GM12864 (cell line): Measurements from ENCODE around the gene LRFN4.

ENCODE experiments used
- DNase-seq: peaks from one replicate; pipeline ENCODE4 v3.0.0-alpha.2; 2011; ENCODE audit warnings: low read depth
- H3K4me3 ChIP-seq: 2 replicates; pipeline ENCODE4 v1.5.1; 2011; ENCODE audit warnings: mild to moderate bottlenecking, low read depth, low read length, control low read depth
- TF ChIP-seq, protein P1 (sequence below): IDR thresholded peaks from 2 replicates; pipeline ENCODE4 v1.5.1; 2011; ENCODE audit warnings: low read depth, mild to moderate bottlenecking, moderate library complexity, low read length, control low read depth, inconsistent platforms; ENCODE audit errors: missing control alignments

LRFN4 gene

DNA sequence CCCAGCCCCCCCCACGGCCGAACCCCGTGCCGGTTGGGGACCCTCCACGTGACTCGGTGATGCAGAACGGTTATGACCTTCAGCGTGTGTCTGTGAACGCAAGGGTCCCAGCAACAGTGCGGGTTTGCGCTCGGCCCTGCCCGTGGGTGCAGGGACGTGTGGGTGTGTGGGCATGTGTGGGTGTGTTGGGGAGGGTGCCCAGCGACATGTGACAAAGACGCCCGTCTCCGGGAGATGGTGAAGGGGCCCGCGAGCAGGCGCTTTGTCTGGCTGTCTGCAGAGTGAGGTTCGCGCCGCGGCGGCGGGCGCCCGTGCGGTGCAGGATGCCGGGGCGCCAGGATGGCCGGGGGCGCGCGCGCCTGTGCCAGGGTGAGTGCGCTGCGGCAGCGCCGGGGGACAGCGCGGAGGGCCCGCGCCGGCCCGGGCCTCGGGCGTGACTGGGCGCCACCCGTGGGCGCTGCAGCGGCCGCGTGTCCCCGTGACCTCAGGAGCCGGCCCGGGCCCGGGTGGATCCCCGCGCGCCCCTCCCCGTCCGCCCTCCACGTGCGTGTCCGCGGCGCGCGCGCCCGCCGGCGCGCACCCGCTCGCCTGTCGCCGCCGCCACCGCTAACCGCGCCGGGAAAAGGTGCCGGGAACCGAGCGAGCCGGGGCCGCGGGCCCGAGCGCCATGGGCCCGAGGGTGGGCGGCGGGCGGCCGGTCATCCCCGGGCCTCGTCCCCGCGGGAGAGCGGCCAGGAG, at the start of gene LRFN4:
TSS of gene LRFN4 (plus strand) at position 569 of the 738 bp plus-strand sequence. CDS start 681 bp downstream, outside the sequence.
- peak; percentile 15 for DNase-seq
- H3K4me3 ChIP-seq, result peak within 1 kb of the TSS; percentile 91
- TF ChIP-seq, protein P1, sequence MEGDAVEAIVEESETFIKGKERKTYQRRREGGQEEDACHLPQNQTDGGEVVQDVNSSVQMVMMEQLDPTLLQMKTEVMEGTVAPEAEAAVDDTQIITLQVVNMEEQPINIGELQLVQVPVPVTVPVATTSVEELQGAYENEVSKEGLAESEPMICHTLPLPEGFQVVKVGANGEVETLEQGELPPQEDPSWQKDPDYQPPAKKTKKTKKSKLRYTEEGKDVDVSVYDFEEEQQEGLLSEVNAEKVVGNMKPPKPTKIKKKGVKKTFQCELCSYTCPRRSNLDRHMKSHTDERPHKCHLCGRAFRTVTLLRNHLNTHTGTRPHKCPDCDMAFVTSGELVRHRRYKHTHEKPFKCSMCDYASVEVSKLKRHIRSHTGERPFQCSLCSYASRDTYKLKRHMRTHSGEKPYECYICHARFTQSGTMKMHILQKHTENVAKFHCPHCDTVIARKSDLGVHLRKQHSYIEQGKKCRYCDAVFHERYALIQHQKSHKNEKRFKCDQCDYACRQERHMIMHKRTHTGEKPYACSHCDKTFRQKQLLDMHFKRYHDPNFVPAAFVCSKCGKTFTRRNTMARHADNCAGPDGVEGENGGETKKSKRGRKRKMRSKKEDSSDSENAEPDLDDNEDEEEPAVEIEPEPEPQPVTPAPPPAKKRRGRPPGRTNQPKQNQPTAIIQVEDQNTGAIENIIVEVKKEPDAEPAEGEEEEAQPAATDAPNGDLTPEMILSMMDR, result no peak

DNA sequence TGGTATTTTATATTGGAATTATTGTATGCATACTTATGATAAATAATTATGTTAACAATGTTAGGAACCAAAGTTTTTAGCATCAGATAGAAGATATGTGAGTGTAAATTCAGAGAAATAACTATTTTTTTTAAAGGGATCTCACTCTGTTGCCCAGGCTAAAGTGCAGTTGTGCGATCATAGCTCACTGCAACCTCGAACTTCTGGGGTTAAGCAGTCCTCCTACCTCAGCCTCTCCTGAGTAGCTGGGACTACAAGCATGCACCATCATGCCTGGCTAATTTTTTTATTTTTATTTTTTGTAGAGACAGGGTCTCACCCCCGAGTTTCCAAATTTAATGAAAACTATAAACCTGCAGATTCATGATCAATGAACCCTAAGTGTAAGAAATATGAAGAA, 47.3 kb upstream of the LRFN4 start:
- no peak for DNase-seq
- H3K4me3 ChIP-seq, result no peak overlapping the region
- TF ChIP-seq, protein P1, result no peak

DNA sequence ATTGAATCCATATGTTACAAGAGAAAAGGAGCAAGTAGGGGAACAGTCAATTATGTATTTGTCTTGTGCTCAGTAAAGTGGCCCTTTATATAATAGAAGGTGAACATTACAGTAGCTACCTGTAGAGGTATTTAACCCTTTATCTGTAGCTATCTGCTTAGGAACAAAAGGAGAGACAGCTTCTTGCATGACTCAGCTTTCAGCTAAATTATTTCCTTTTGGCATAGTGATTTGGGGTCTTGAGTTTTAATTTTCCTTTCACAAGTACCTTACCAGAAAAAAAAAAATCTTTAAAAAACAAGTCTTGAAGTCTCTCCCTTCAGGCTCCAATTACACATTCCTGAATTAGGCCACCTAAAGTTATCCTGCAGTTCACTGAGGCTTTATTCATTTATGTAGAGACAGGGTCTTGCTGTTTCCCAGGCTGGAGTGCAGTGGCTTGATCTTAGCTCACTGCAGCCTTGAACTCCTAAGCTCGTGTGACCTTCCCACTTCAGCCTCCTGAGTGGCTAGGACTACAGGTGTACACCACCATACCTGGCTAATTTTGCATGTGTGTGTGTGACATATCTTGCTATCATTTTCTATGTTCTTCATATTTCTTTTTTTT, 46.2 kb upstream of the LRFN4 start:
- TF ChIP-seq, protein P1, result no peak
- no peak for DNase-seq
- H3K4me3 ChIP-seq, result no peak overlapping the region

DNA sequence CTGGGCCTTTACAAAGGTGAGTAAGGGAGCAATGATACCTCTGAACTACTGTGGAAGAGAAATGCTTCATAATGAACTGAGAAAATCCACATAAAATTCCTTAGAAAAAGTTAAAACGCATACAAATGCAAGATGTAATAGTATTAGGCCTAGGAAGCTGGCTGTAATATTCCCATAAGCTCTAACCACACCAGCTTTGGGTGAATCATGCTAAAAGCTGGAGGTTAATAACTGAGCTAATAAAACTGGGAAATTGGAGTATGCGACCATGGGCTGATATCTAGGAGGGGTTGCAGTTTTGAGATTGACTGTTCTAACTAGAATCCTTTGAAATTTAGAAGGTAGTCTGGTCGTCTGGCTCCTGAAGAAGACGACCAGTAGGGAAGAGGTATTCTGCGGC, 42.2 kb upstream of the LRFN4 start:
- H3K4me3 ChIP-seq, result no peak overlapping the region
- TF ChIP-seq, protein P1, result no peak
- no peak for DNase-seq

DNA sequence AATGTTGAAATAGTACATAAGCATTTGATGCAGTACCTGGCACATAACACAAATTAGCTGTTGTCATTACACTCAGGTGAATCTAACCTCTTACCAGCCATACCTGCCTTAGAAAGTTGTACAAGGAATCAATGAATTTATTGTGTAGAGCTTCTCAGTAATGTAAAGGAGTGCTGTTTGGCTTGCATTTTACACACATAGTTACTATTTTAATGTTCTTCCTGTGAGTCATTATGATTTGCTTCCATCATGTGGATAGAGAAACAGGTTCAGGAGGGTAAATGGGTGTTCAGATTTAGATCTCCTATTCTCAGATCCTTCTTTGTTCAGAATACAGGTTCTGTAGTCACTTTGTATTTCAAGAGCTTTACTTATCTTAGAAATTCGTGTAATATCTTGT, 41.2 kb upstream of the LRFN4 start:
- TF ChIP-seq, protein P1, result no peak
- no peak overlapping the region for H3K4me3 ChIP-seq
- DNase-seq, result no peak

DNA sequence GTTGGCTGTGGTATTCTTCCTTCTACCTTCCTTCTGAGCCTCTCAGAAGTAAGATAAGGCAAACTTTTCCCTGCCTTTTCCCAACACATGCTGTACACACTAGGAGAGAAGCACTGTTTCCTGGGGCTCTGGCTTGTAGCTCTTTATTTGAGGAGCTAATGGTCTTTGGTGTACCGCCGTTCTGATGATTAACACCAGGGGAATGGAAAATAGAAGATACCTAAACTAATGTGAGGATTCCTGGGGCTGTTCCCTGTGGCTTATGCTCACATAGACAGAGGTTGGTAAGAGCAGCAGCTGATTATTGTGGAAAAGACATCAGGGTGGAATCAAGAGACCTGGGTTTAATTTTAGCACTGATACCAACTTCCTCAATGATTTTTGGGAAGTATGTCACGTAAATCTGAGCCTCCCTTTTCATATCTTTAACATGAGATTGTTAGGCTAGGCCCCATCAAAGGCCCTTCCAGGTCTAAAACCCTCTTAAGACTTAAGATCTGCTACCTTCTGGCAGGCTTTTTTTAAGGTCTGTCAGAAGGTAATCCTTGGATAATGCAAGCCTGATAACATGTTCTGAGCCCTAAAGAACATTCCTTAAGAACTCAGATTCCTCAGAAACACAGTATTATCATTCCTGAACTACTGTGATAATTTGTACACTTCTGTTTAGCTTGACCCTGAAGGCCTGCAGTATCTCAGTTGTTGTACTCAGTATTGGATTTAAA, 38.5 kb upstream of the LRFN4 start:
- H3K4me3 ChIP-seq, result no peak overlapping the region
- TF ChIP-seq, protein P1, result no peak
- DNase-seq, result no peak
